Upper lobe of left lung (tissue), 4 donors: ENCODE results near the gene P3H2.

ENCODE experiments used
- EP300 ChIP-seq, 4 donors: sonication (generic); formaldehyde crosslinking; IDR thresholded peaks; one replicate each; pipeline ENCODE4 v1.5.1; 2017; ENCODE audit warnings: antibody characterized with exemption in 4 of 4, control low read depth in 2 of 4
- TF ChIP-seq, protein P1 (sequence below), 6 experiments: fragments of 450-650 bp in 4 of 6; fragments of 200-600 bp in 2 of 6; sonication (generic) in 2 of 6; IDR thresholded peaks; one replicate each; pipeline ENCODE4 v1.5.1; 2016 to 2019; ENCODE audit warnings: antibody characterized with exemption in 6 of 6

DNA sequence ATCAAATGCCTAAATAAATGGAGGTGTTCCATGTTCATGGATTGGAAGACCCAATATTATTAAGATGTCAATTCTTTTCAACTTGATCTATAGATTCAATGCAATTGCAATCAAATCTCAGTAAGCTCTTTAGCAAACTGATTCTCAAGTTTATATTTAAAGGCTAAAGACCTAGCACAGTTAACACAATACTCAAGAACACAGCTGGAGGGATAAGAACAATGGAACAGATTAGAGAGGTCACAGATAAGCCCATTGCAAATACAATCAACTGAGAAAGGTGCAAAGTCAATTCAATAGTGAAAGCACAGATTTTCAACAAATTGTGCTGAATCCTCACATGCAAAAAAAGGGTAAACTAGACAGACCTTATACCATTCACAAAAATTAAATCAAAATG, 198.9 kb downstream of the P3H2 start:
- TF ChIP-seq, protein P1, sequence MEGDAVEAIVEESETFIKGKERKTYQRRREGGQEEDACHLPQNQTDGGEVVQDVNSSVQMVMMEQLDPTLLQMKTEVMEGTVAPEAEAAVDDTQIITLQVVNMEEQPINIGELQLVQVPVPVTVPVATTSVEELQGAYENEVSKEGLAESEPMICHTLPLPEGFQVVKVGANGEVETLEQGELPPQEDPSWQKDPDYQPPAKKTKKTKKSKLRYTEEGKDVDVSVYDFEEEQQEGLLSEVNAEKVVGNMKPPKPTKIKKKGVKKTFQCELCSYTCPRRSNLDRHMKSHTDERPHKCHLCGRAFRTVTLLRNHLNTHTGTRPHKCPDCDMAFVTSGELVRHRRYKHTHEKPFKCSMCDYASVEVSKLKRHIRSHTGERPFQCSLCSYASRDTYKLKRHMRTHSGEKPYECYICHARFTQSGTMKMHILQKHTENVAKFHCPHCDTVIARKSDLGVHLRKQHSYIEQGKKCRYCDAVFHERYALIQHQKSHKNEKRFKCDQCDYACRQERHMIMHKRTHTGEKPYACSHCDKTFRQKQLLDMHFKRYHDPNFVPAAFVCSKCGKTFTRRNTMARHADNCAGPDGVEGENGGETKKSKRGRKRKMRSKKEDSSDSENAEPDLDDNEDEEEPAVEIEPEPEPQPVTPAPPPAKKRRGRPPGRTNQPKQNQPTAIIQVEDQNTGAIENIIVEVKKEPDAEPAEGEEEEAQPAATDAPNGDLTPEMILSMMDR (IDR thresholded peaks at IDR 0.05), result no peak
- no peak for TF ChIP-seq EP300 (IDR thresholded peaks at IDR 0.05)
